Adipocyte (in vitro differentiated cells): ENCODE measurements around the gene ST6GALNAC5.

Experiments used
- DNase-seq: peaks from one replicate; pipeline ENCODE4 v3.0.0-alpha.2; 2015; ENCODE audit warnings: low read depth
- H3K27me3 ChIP-seq: replicated peaks from 2 replicates; pipeline ENCODE4 v1.7.0; 2013; ENCODE audit warnings: mild to moderate bottlenecking, low read length, moderate library complexity; ENCODE audit not compliant: control insufficient read depth, insufficient read depth
- H3K36me3 ChIP-seq: 2 replicates; pipeline ENCODE4 v1.7.0; 2013; ENCODE audit warnings: low read length, mild to moderate bottlenecking, moderate library complexity; ENCODE audit not compliant: control insufficient read depth, insufficient read depth, severe bottlenecking
- H3K4me1 ChIP-seq: 2 replicates; pipeline ENCODE4 v1.7.0; 2013; ENCODE audit warnings: mild to moderate bottlenecking, low read length, moderate library complexity; ENCODE audit not compliant: control insufficient read depth, insufficient read depth
- H3K4me3 ChIP-seq: 2 replicates; pipeline ENCODE4 v1.7.0; 2013; ENCODE audit warnings: mild to moderate bottlenecking, low read length, moderate library complexity
- H3K9ac ChIP-seq: 2 replicates; pipeline ENCODE4 v1.7.0; 2013; ENCODE audit warnings: mild to moderate bottlenecking, low read length, moderate library complexity
- H3K9me3 ChIP-seq: 2 replicates; pipeline ENCODE4 v1.7.0; 2013; ENCODE audit warnings: mild to moderate bottlenecking, low read length, moderate library complexity; ENCODE audit not compliant: control insufficient read depth

Gene ST6GALNAC5

GRCh38 chr1:77036560-77036959 is 169.3 kb downstream of the ST6GALNAC5 start:
- Histone ChIP-seq H3K4me1 (peaks cover 7% of the 10 kb centered on the region), H3K4me3 (no peak overlapping the region), H3K27me3 (peaks cover 3% of the 10 kb centered on the region), H3K36me3 (no peaks in the 10 kb centered on the region), H3K9me3 (no peaks in the 10 kb centered on the region), H3K9ac (no peak overlapping the region)
- peak; percentile 49 for DNase-seq

- Histone ChIP-seq H3K9me3 (no peaks in the 10 kb centered on the region), H3K27me3 (peaks cover 3% of the 10 kb centered on the region), H3K4me3 (no peak overlapping the region), H3K9ac (no peak overlapping the region), H3K36me3 (no peaks in the 10 kb centered on the region), H3K4me1 (peaks cover 7% of the 10 kb centered on the region)
- DNase-seq = no peak
These were observed 169.8 kb downstream of the ST6GALNAC5 start for GRCh38 chr1:77037038-77037437.

GRCh38 chr1:77038000-77038399 is 170.7 kb downstream of the ST6GALNAC5 start:
- Histone ChIP-seq H3K36me3 (no peaks in the 10 kb centered on the region), H3K9me3 (no peaks in the 10 kb centered on the region), H3K27me3 (no peaks in the 10 kb centered on the region), H3K4me1 (peaks cover 7% of the 10 kb centered on the region), H3K9ac (no peak overlapping the region), H3K4me3 (no peak overlapping the region)
- peak; percentile 39 for DNase-seq

- H3K9ac ChIP-seq = no peak overlapping the region
- peaks cover 7% of the 10 kb centered on the region for H3K4me1 ChIP-seq
- H3K36me3 ChIP-seq = no peaks in the 10 kb centered on the region
- no peak for DNase-seq
- H3K27me3 ChIP-seq = no peaks in the 10 kb centered on the region
- no peak overlapping the region for H3K4me3 ChIP-seq
- no peaks in the 10 kb centered on the region for H3K9me3 ChIP-seq
These were observed 171.8 kb downstream of the ST6GALNAC5 start for GRCh38 chr1:77039111-77039510.

- no peak overlapping the region for H3K4me3 ChIP-seq
- H3K36me3 ChIP-seq = no peaks in the 10 kb centered on the region
- peak; percentile 96 for DNase-seq
- H3K4me1 ChIP-seq = peaks cover 7% of the 10 kb centered on the region
- no peaks in the 10 kb centered on the region for H3K9me3 ChIP-seq
- H3K27me3 ChIP-seq = no peaks in the 10 kb centered on the region
- no peak overlapping the region for H3K9ac ChIP-seq
These were observed 172.5 kb downstream of the ST6GALNAC5 start for GRCh38 chr1:77039739-77040138.

- DNase-seq = no peak
- H3K9me3 ChIP-seq = no peaks in the 10 kb centered on the region
- H3K4me1 ChIP-seq = peaks cover 7% of the 10 kb centered on the region
- H3K9ac ChIP-seq = no peak overlapping the region
- H3K4me3 ChIP-seq = no peak overlapping the region
- no peaks in the 10 kb centered on the region for H3K27me3 ChIP-seq
- H3K36me3 ChIP-seq = no peaks in the 10 kb centered on the region
These were observed 173.5 kb downstream of the ST6GALNAC5 start for GRCh38 chr1:77040826-77041225.

GRCh38 chr1:77044133-77044849 is 177.0 kb downstream of the ST6GALNAC5 start:
- H3K9ac ChIP-seq = no peak overlapping the region
- no peak for DNase-seq
- no peak overlapping the region for H3K4me3 ChIP-seq
- H3K36me3 ChIP-seq = no peaks in the 10 kb centered on the region
- H3K27me3 ChIP-seq = peaks cover 5% of the 10 kb centered on the region
- H3K4me1 ChIP-seq = peaks cover 7% of the 10 kb centered on the region
- H3K9me3 ChIP-seq = no peaks in the 10 kb centered on the region

- Histone ChIP-seq H3K36me3 (no peaks in the 10 kb centered on the region), H3K27me3 (peaks cover 5% of the 10 kb centered on the region), H3K9me3 (no peaks in the 10 kb centered on the region), H3K9ac (no peak overlapping the region), H3K4me1 (no peaks in the 10 kb centered on the region), H3K4me3 (no peak overlapping the region)
- no peak for DNase-seq
These were observed 180.3 kb downstream of the ST6GALNAC5 start for GRCh38 chr1:77047575-77047974.

GRCh38 chr1:77047978-77048614 is 180.8 kb downstream of the ST6GALNAC5 start:
- no peak overlapping the region for H3K4me3 ChIP-seq

GRCh38 chr1:77048615-77049005 is 181.3 kb downstream of the ST6GALNAC5 start:
- Histone ChIP-seq H3K9ac (no peak overlapping the region), H3K4me1 (no peaks in the 10 kb centered on the region), H3K27me3 (peaks cover 5% of the 10 kb centered on the region), H3K36me3 (no peaks in the 10 kb centered on the region), H3K9me3 (no peaks in the 10 kb centered on the region), H3K4me3 (no peak overlapping the region)
- no peak for DNase-seq

More at GRCh38 chr1:77047978-77048614, 180.8 kb downstream of the ST6GALNAC5 start:
- no peaks in the 10 kb centered on the region for H3K9me3 ChIP-seq
- no peak overlapping the region for H3K9ac ChIP-seq
- DNase-seq = no peak
- peaks cover 5% of the 10 kb centered on the region for H3K27me3 ChIP-seq
- H3K4me1 ChIP-seq = no peaks in the 10 kb centered on the region
- H3K36me3 ChIP-seq = no peaks in the 10 kb centered on the region

- Histone ChIP-seq H3K9ac (no peak overlapping the region), H3K9me3 (peaks cover 4% of the 10 kb centered on the region), H3K4me3 (no peak overlapping the region), H3K36me3 (no peaks in the 10 kb centered on the region), H3K27me3 (peaks cover 5% of the 10 kb centered on the region), H3K4me1 (no peaks in the 10 kb centered on the region)
- DNase-seq = no peak
These were observed 184.1 kb downstream of the ST6GALNAC5 start for GRCh38 chr1:77051425-77051824.
